Lower leg skin (tissue), 3 donors: ENCODE results near the gene ACP3.

Experiments used
- CTCF ChIP-seq, 3 donors: fragments of 450-650 bp; IDR thresholded peaks; one replicate each; pipeline ENCODE4 v1.5.1; 2016; ENCODE audit warnings: antibody characterized with exemption in 3 of 3, mild to moderate bottlenecking in 3 of 3, moderate library complexity in 2 of 3
- POLR2A ChIP-seq, 2 donors: fragments of 450-650 bp; IDR thresholded peaks; one replicate each; pipeline ENCODE4 v1.6.1; 2016 to 2017; ENCODE audit warnings: antibody characterized with exemption in 2 of 2, mild to moderate bottlenecking in 1 of 2, moderate library complexity in 1 of 2

GRCh38 chr3:132325103-132325606 is 7.9 kb downstream of the ACP3 start:
- TF ChIP-seq CTCF (IDR thresholded peaks at IDR 0.05) (no peak), POLR2A (IDR thresholded peaks at IDR 0.05) (no peak)
